Measurements from ENCODE around the gene ZNF474.

GRCh38 chr5:122152266-122152900 lies 23.0 kb downstream of the ZNF474 start:
- TF ChIP-seq EZH2 (IDR thresholded peaks at IDR 0.05; ENCODE audit: borderline replicate concordance, low read length) (no peak), CTCF (conservative IDR thresholded peaks at IDR 0.05 in 1 of 2, IDR thresholded peaks at IDR 0.05 in 1 of 2; ENCODE audit: extremely low read depth in 1 of 2, insufficient read depth in 1 of 2, low read depth in 1 of 2, low read length in 2 of 2) (no peak)
